ENCODE data around the gene PDK3.

PDK3 gene

GRCh38 chrX:24575496-24575895 lies 110.4 kb downstream of the PDK3 start:
- in situ Hi-C loops (cut with HindIII; ENCODE audit: low pct_ligation_motif_present, low sequenced_read_pairs) = no loop called here
- no peak overlapping the region for H3K27ac ChIP-seq
- no peak for DNase-seq
- no peaks in the 10 kb centered on the region for H3K36me3 ChIP-seq (replicated peaks)
- no peaks in the 10 kb centered on the region for H3K27me3 ChIP-seq (replicated peaks)
- H3K4me3 ChIP-seq (ENCODE audit: low read depth, low read length) = no peak overlapping the region
- no peak for TF ChIP-seq CTCF (IDR thresholded peaks at IDR 0.05; ENCODE audit: low read depth, low read length, missing control alignments)

- Histone ChIP-seq H3K36me3 (replicated peaks) (no peaks in the 10 kb centered on the region), H3K27me3 (replicated peaks) (no peaks in the 10 kb centered on the region), H3K4me3 (ENCODE audit: low read depth, low read length) (no peak overlapping the region), H3K27ac (no peak overlapping the region)
- DNase-seq = no peak
- in situ Hi-C loops (cut with HindIII; ENCODE audit: low pct_ligation_motif_present, low sequenced_read_pairs) = no loop called here
- no peak for TF ChIP-seq CTCF (IDR thresholded peaks at IDR 0.05; ENCODE audit: low read depth, low read length, missing control alignments)
Measured at GRCh38 chrX:24577091-24577490, 112.0 kb downstream of the PDK3 start.

All from brain microvascular endothelial cell (primary cell).